GM23338 (cell line): ENCODE results near the gene NOLC1. TPM values are rescaled to one million over a fixed set of nuclear protein-coding genes. Genes with fewer than 3 reads are reported as not detected.
A peak's percentile ranks its signal among the peaks of the same experiment; 100 is the strongest.

Experiments
- ATAC-seq: fragments of 200-7000 bp; cut with Tn5 transposase; 3 replicates; pipeline ENCODE4 v1.9.1; 2020
- DNase-seq: peaks from one replicate; pipeline ENCODE4 v3.0.0-alpha.2; 2015; ENCODE audit warnings: low spot score
- H2AFZ ChIP-seq: fragments of 200-600 bp; sonication (generic); 2 replicates; pipeline ENCODE4 v1.8.0; 2016; ENCODE audit warnings: antibody characterized with exemption, mild to moderate bottlenecking, moderate library complexity
- H3F3A ChIP-seq: fragments of 200-600 bp; sonication (generic); replicated peaks from 2 replicates; pipeline ENCODE4 v1.8.0; 2017; ENCODE audit warnings: antibody characterized with exemption, mixed run types, low read depth
- H3K27ac ChIP-seq: fragments of 200-600 bp; sonication (generic); 2 replicates; pipeline ENCODE4 v1.6.1; 2016; ENCODE audit warnings: low read depth
- H3K27me3 ChIP-seq: fragments of 200-600 bp; sonication (generic); 2 replicates; pipeline ENCODE4 v1.8.0; 2016; ENCODE audit warnings: mild to moderate bottlenecking, mixed run types, moderate library complexity; ENCODE audit not compliant: insufficient read depth
- H3K36me3 ChIP-seq: fragments of 200-600 bp; sonication (generic); 2 replicates; pipeline ENCODE4 v1.8.0; 2016; ENCODE audit warnings: mild to moderate bottlenecking; ENCODE audit not compliant: insufficient read depth
- H3K4me1 ChIP-seq: fragments of 200-600 bp; sonication (generic); 2 replicates; pipeline ENCODE4 v1.8.0; 2016; ENCODE audit warnings: mild to moderate bottlenecking, moderate library complexity; ENCODE audit not compliant: insufficient read depth
- H3K4me2 ChIP-seq: fragments of 200-600 bp; sonication (generic); 2 replicates; pipeline ENCODE4 v1.7.1; 2017; ENCODE audit warnings: mixed run types
- H3K4me3 ChIP-seq: fragments of 200-600 bp; sonication (generic); 2 replicates; pipeline ENCODE4 v1.6.1; 2016; ENCODE audit warnings: mixed run types
- H3K79me2 ChIP-seq: fragments of 200-600 bp; sonication (generic); replicated peaks from 2 replicates; pipeline ENCODE4 v1.8.0; 2017; ENCODE audit warnings: mild to moderate bottlenecking; ENCODE audit not compliant: insufficient read depth
- H3K9me2 ChIP-seq: fragments of 200-600 bp; sonication (generic); 2 replicates; pipeline ENCODE4 v1.8.0; 2017; ENCODE audit not compliant: insufficient read depth
- H4K20me1 ChIP-seq: fragments of 200-600 bp; sonication (generic); replicated peaks from 2 replicates; pipeline ENCODE4 v1.8.0; 2017; ENCODE audit warnings: mild to moderate bottlenecking; ENCODE audit not compliant: insufficient read depth
- H3K27ac Mint-ChIP-seq: 2 replicates; pipeline ENCODE4 v1.8.0; 2020; ENCODE audit warnings: inconsistent platforms, mild to moderate bottlenecking, moderate library complexity, mixed read lengths
- H3K27me3 Mint-ChIP-seq: 3 replicates; pipeline ENCODE4 v1.8.0; 2022; ENCODE audit warnings: low read depth, mild to moderate bottlenecking, moderate library complexity, mixed read lengths, inconsistent platforms; ENCODE audit not compliant: insufficient read depth, poor library complexity
- H3K36me3 Mint-ChIP-seq: 3 replicates; pipeline ENCODE4 v1.8.0; 2021; ENCODE audit warnings: low read depth, mild to moderate bottlenecking, inconsistent platforms, moderate library complexity, mixed read lengths
- H3K4me1 Mint-ChIP-seq: 3 replicates; pipeline ENCODE4 v1.8.0; 2020; ENCODE audit warnings: mild to moderate bottlenecking, inconsistent platforms, mixed read lengths
- H3K4me3 Mint-ChIP-seq: 3 replicates; pipeline ENCODE4 v1.8.0; 2021; ENCODE audit warnings: moderate library complexity, mild to moderate bottlenecking, inconsistent platforms, mixed read lengths
- H3K9me3 Mint-ChIP-seq: 3 replicates; pipeline ENCODE4 v1.8.0; 2020; ENCODE audit warnings: moderate library complexity, mild to moderate bottlenecking, inconsistent platforms, mixed read lengths
- CREB1 ChIP-seq: fragments of 250-450 bp; sonication (Bioruptor Pico); IDR thresholded peaks from 2 replicates; pipeline ENCODE4 v1.5.0; 2020; ENCODE audit warnings: low read depth, mild to moderate bottlenecking, moderate library complexity
- JUNB ChIP-seq: IDR thresholded peaks from one replicate; pipeline ENCODE4 v1.6.1; 2016; ENCODE audit warnings: antibody characterized with exemption; ENCODE audit not compliant: unreplicated experiment
- NANOG ChIP-seq: IDR thresholded peaks from 2 replicates; pipeline ENCODE4 v1.6.1; 2016; ENCODE audit warnings: antibody characterized with exemption, borderline replicate concordance
- REST ChIP-seq: IDR thresholded peaks from one replicate; pipeline ENCODE4 v1.6.1; 2018; ENCODE audit warnings: antibody characterized with exemption; ENCODE audit not compliant: unreplicated experiment
- STAT1 ChIP-seq: IDR thresholded peaks from one replicate; pipeline ENCODE4 v1.6.1; 2016; ENCODE audit warnings: antibody characterized with exemption; ENCODE audit not compliant: unreplicated experiment
- polyA plus RNA-seq: library from polyadenylated mRNA; unstranded; fragments of >200 nt; fragmentation: Nextera tagmentation; extraction: Ambion mirVana; gene quantifications from 2 replicates; pipeline ENCODE4 v1.2.1, GENCODE V29; 2016
- total RNA-seq: library from RNA; depleted of rRNA; stranded (reverse); fragments of >200 nt; shearing (Covaris generic); gene quantifications from 2 replicates; pipeline ENCODE4 v1.2.3, GENCODE V29; 2014

Gene NOLC1
- total and polyA plus RNA-seq, 2 experiments from 2014 or later: 126 to 178 TPM

- Mint-ChIP-seq H3K4me1 (peaks cover 23% of the 10 kb centered on the region), H3K9me3 (no peaks in the 10 kb centered on the region), H3K27me3 (peaks cover 15% of the 10 kb centered on the region), H3K4me3 (peak overlapping the region; percentile 94), H3K36me3 (peaks cover 32% of the 10 kb centered on the region), H3K27ac (peak overlapping the region; percentile 99)
- peak overlapping the region; percentile 85 for H3K27ac ChIP-seq
- TF ChIP-seq CREB1 (CRISPR knock-in tag): 0 out of 2 replicates have a peak, but pooled peaks have one; percentile 51
- no peak for TF ChIP-seq JUNB
- ATAC-seq (peak; percentile 39), DNase-seq (peak; percentile 69)
- peak overlapping the region; percentile 99 for H3K4me2 ChIP-seq
- no peaks in the 10 kb centered on the region for H3K27me3 ChIP-seq
- peaks cover 24% of the 10 kb centered on the region for H3K4me1 ChIP-seq
- no peaks in the 10 kb centered on the region for H3K9me2 ChIP-seq
- H3F3A ChIP-seq: 0 out of 2 replicates have a peak, but pooled peaks cover 7% of the 10 kb centered on the region
- peak overlapping the region; percentile 99 for H3K4me3 ChIP-seq
- no peak overlapping the region for H2AFZ ChIP-seq
- H4K20me1 ChIP-seq: peaks cover 45% of the 10 kb centered on the region
- peaks cover 57% of the 10 kb centered on the region for H3K79me2 ChIP-seq
- peaks cover 11% of the 10 kb centered on the region for H3K36me3 ChIP-seq
These were observed 18.6 kb upstream of the NOLC1 start for GRCh38 chr10:102133373-102134195.

GRCh38 chr10:102134416-102134815, 17.8 kb upstream of the NOLC1 start:
- H3K79me2 ChIP-seq: peaks cover 66% of the 10 kb centered on the region
- Mint-ChIP-seq H3K27ac (peak overlapping the region; percentile 90), H3K4me3 (peak overlapping the region; percentile 94), H3K9me3 (no peaks in the 10 kb centered on the region), H3K27me3 (peaks cover 16% of the 10 kb centered on the region), H3K4me1 (peaks cover 23% of the 10 kb centered on the region), H3K36me3 (peaks cover 40% of the 10 kb centered on the region)
- 0 out of 2 replicates have a peak, but pooled peaks cover 7% of the 10 kb centered on the region for H3F3A ChIP-seq
- no peak for DNase-seq
- H3K27me3 ChIP-seq: no peaks in the 10 kb centered on the region
- ATAC-seq: no peak
- H4K20me1 ChIP-seq: peaks cover 53% of the 10 kb centered on the region
- H2AFZ ChIP-seq: no peak overlapping the region
- peak overlapping the region; percentile 99 for H3K4me3 ChIP-seq
- H3K4me2 ChIP-seq: peak overlapping the region; percentile 99
- H3K4me1 ChIP-seq: peaks cover 24% of the 10 kb centered on the region
- H3K9me2 ChIP-seq: no peaks in the 10 kb centered on the region
- H3K36me3 ChIP-seq: peaks cover 20% of the 10 kb centered on the region
- TF ChIP-seq STAT1: no peak
- H3K27ac ChIP-seq: peak overlapping the region; percentile 39; the same call in 1 of the 2 replicates

GRCh38 chr10:102135956-102136526, 16.1 kb upstream of the NOLC1 start:
- DNase-seq (no peak), ATAC-seq (no peak)
- Mint-ChIP-seq H3K4me1 (peaks cover 23% of the 10 kb centered on the region), H3K4me3 (peak overlapping the region; percentile 40), H3K27me3 (peaks cover 21% of the 10 kb centered on the region), H3K36me3 (peaks cover 56% of the 10 kb centered on the region), H3K27ac (no peak overlapping the region), H3K9me3 (no peaks in the 10 kb centered on the region)
- H3K4me2 ChIP-seq: peak overlapping the region; percentile 43
- peaks cover 25% of the 10 kb centered on the region for H3K36me3 ChIP-seq
- peak overlapping the region; percentile 30; the same call in 1 of the 2 replicates for H3K4me3 ChIP-seq
- H4K20me1 ChIP-seq: peaks cover 67% of the 10 kb centered on the region
- 0 out of 2 replicates have a peak overlapping the region, but pooled peaks have one; percentile 26 for H3K27ac ChIP-seq
- H3K9me2 ChIP-seq: no peaks in the 10 kb centered on the region
- 0 out of 2 replicates have a peak, but pooled peaks cover 7% of the 10 kb centered on the region for H3F3A ChIP-seq
- no peak overlapping the region for H2AFZ ChIP-seq
- peaks cover 24% of the 10 kb centered on the region for H3K4me1 ChIP-seq
- H3K79me2 ChIP-seq: peaks cover 82% of the 10 kb centered on the region
- TF ChIP-seq JUNB: no peak
- TF ChIP-seq REST: no peak
- no peak for TF ChIP-seq NANOG
- no peak for TF ChIP-seq STAT1
- H3K27me3 ChIP-seq: no peaks in the 10 kb centered on the region
